A549 (cell line): ENCODE data around the gene PATE2.

Source experiments
- CEBPB ChIP-seq, 2 experiments: fragments of >200 bp in 1 of 2; sonication (Bioruptor Twin) in 1 of 2; formaldehyde crosslinking in 1 of 2; IDR thresholded peaks; 2 replicates each; pipeline ENCODE4 v1.6.1; 2012 to 2016
- CTCF ChIP-seq: fragments of >200 bp; sonication (Bioruptor Twin); formaldehyde crosslinking; IDR thresholded peaks from 3 replicates; pipeline ENCODE4 v1.5.1; 2016
- ESRRA ChIP-seq: fragments of 150-350 bp; IDR thresholded peaks from 2 replicates; pipeline ENCODE4 v1.6.1; 2014; ENCODE audit warnings: mild to moderate bottlenecking, low read length, borderline replicate concordance
- HOXA7 ChIP-seq: fragments of 250-450 bp; sonication (Bioruptor Pico); IDR thresholded peaks from 2 replicates; pipeline ENCODE4 v1.5.0; 2020; ENCODE audit warnings: mild to moderate bottlenecking, moderate library complexity
- JUNB ChIP-seq: fragments of >200 bp; sonication (Bioruptor Twin); formaldehyde crosslinking; IDR thresholded peaks from 2 replicates; pipeline ENCODE4 v1.6.1; 2016
- POLR2A ChIP-seq: IDR thresholded peaks from 2 replicates; pipeline ENCODE4 v1.6.1; 2012; ENCODE audit warnings: mild to moderate bottlenecking, low read length
- RNF2 ChIP-seq: fragments of 200-600 bp; sonication (generic); IDR thresholded peaks from 2 replicates; pipeline ENCODE4 v1.6.1; 2016; ENCODE audit warnings: low read depth, mild to moderate bottlenecking, antibody characterized with exemption, moderate library complexity, borderline replicate concordance
- ZNF302 ChIP-seq: fragments of 250-450 bp; sonication (Bioruptor Pico); IDR thresholded peaks from 2 replicates; pipeline ENCODE4 v1.9.0; 2021; ENCODE audit warnings: inconsistent platforms, mild to moderate bottlenecking, moderate library complexity

- TF ChIP-seq ZNF302 (CRISPR knock-in tag) (no peak), CTCF (no peak), RNF2 (no peak), POLR2A (no peak), JUNB (no peak), HOXA7 (CRISPR knock-in tag) (no peak), ESRRA (no peak), CEBPB (IDR thresholded peaks at IDR 0.05) (no peak)
These were observed 12.4 kb downstream of the PATE2 start for GRCh38 chr11:125766251-125766650.
